ENCODE measurements around the gene TYROBP.

Gene TYROBP

GRCh38 chr19:35869327-35870123 lies 38.6 kb downstream of the TYROBP start:
- peak; percentile 90 for DNase-seq

GRCh38 chr19:35868823-35869326 lies 39.2 kb downstream of the TYROBP start:
- no peak for DNase-seq

GRCh38 chr19:35868172-35868822 lies 39.8 kb downstream of the TYROBP start, which contains the start of gene APLP1:
TSS of gene APLP1 (plus strand) at chr19:35868574. CDS start at chr19:35868637, 63 bp downstream.
- DNase-seq = peak; percentile 63

- no peak for DNase-seq
These were observed 45.1 kb downstream of the TYROBP start for GRCh38 chr19:35863018-35863417.

- DNase-seq = no peak
These were observed 45.6 kb downstream of the TYROBP start for GRCh38 chr19:35862528-35862927.

- DNase-seq = no peak
These were observed 46.4 kb downstream of the TYROBP start for GRCh38 chr19:35861640-35862160.

- DNase-seq = no peak
These were observed 47.1 kb downstream of the TYROBP start for GRCh38 chr19:35860818-35861639.

GRCh38 chr19:35860436-35860817 lies 47.7 kb downstream of the TYROBP start:
- DNase-seq = no peak

- DNase-seq = no peak
These were observed 48.7 kb downstream of the TYROBP start for GRCh38 chr19:35859414-35859813.

- no peak for DNase-seq
These were observed 49.8 kb downstream of the TYROBP start for GRCh38 chr19:35858311-35858710.

GRCh38 chr19:35856546-35857149 lies 51.4 kb downstream of the TYROBP start, which contains the start of gene KIRREL2:
TSS of gene KIRREL2 (plus strand) at chr19:35856911. CDS start at chr19:35857120, 209 bp downstream.
- peak; percentile 39 for DNase-seq
